Lower lobe of right lung (tissue), 2 donors: ENCODE results near the gene SLC35A4. TPM values are rescaled to one million over a fixed set of nuclear protein-coding genes. Genes with fewer than 3 reads are reported as not detected.

Experiments
- ATAC-seq, 2 donors: fragments of 200-7000 bp; cut with Tn5 transposase; one replicate each; pipeline ENCODE4 v1.9.1; 2020 to 2022; ENCODE audit warnings: mild to moderate bottlenecking in 2 of 2, moderate library complexity in 2 of 2
- DNase-seq: peaks from one replicate; pipeline ENCODE4 v3.0.0-alpha.2; 2020
- H3K27ac ChIP-seq: fragments of 200-600 bp; one replicate; pipeline ENCODE4 v1.8.0; 2022
- H3K27me3 ChIP-seq: fragments of 200-600 bp; one replicate; pipeline ENCODE4 v1.8.0; 2022; ENCODE audit warnings: low read depth
- H3K36me3 ChIP-seq: fragments of 200-600 bp; one replicate; pipeline ENCODE4 v1.8.0; 2022; ENCODE audit warnings: mild to moderate bottlenecking
- H3K4me1 ChIP-seq: fragments of 200-600 bp; one replicate; pipeline ENCODE4 v1.8.0; 2022
- H3K4me3 ChIP-seq: fragments of 200-600 bp; one replicate; pipeline ENCODE4 v1.8.0; 2022; ENCODE audit warnings: mild to moderate bottlenecking
- H3K9me3 ChIP-seq: fragments of 200-600 bp; one replicate; pipeline ENCODE4 v1.8.0; 2022
- intact Hi-C: fragments of 100-400 bp; cut with DNase I; formaldehyde crosslinking; loops from one replicate; pipeline ENCODE4 v1.11.0; 2022
- microRNA-seq: library from miRNA; unstranded; fragments of <30 nt; microRNA quantifications from one replicate; pipeline ENCODE4 v1.2.0, GENCODE V29; 2020; ENCODE audit warnings: borderline number of aligned reads
- total RNA-seq: library from RNA; stranded (reverse); fragmentation: NEBNext Ultra II Directional; extraction: Animal tissue kit (Norgen Biotek cat#: 25700); gene quantifications from one replicate; pipeline ENCODE4 v1.2.1, GENCODE V29; 2021
- TF ChIP-seq, protein P1 (sequence below): fragments of 200-600 bp; IDR thresholded peaks from one replicate; pipeline ENCODE4 v1.8.0; 2022; ENCODE audit warnings: antibody characterized with exemption, mild to moderate bottlenecking
- donor health status: DM: no; HTN: yes; CAD: no; lungs with severe emphysema.

SLC35A4 gene
- total RNA-seq, 1 donor from 2014 or later = 71.8 TPM

DNA sequence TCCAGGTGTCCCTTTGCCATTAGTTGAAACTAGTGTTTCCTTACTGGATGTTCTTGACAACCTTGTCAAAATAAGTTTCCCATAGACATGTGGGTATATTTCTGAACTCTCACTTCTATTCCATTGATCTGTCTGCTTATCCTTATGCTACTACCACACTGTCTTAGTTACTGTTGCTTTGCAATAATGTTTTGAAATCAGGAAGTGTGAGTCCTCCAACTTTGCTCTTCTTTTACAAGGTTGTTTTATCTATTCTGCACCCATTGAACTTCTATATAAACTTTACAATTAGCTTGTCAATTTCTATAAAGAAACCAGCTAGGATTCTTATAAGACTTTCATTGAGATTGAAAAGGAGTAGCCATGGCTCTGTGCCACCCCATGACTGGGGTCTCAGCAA, 44.1 kb downstream of the SLC35A4 start:
- no peak for DNase-seq
- Histone ChIP-seq H3K9me3 (no peaks in the 10 kb centered on the region), H3K36me3 (no peaks in the 10 kb centered on the region), H3K27me3 (no peaks in the 10 kb centered on the region), H3K27ac (peak overlapping the region; percentile 78), H3K4me1 (peaks cover 43% of the 10 kb centered on the region), H3K4me3 (no peak overlapping the region)
- ATAC-seq = peak; percentile 31 to 35
- TF ChIP-seq, protein P1, sequence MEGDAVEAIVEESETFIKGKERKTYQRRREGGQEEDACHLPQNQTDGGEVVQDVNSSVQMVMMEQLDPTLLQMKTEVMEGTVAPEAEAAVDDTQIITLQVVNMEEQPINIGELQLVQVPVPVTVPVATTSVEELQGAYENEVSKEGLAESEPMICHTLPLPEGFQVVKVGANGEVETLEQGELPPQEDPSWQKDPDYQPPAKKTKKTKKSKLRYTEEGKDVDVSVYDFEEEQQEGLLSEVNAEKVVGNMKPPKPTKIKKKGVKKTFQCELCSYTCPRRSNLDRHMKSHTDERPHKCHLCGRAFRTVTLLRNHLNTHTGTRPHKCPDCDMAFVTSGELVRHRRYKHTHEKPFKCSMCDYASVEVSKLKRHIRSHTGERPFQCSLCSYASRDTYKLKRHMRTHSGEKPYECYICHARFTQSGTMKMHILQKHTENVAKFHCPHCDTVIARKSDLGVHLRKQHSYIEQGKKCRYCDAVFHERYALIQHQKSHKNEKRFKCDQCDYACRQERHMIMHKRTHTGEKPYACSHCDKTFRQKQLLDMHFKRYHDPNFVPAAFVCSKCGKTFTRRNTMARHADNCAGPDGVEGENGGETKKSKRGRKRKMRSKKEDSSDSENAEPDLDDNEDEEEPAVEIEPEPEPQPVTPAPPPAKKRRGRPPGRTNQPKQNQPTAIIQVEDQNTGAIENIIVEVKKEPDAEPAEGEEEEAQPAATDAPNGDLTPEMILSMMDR = no peak
- intact Hi-C loops = no loop called here

DNA sequence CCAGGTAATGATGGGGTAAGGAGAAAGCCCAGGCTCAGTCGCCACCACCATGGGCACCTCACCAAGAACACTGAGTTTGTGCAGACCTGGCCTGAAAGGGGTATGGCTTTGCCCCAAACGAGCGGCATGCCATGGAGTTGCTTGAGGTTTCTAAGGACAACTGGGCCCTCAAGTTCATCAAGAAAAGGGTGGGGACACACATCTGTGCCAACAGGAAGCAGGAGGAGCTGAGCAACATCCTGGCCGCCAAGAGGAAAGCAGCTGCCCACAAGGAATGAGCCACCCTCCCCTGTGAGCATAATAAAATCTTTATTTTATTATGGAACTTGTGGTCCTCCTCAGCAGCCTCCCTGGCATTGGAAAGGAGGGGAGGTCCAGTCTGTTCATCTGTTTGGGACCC, 44.5 kb downstream of the SLC35A4 start:
- intact Hi-C loops = no loop called here
- no peaks in the 10 kb centered on the region for H3K9me3 ChIP-seq
- no peaks in the 10 kb centered on the region for H3K36me3 ChIP-seq
- DNase-seq (peak; percentile 70), ATAC-seq (peak; percentile 54 to 71)
- no peaks in the 10 kb centered on the region for H3K27me3 ChIP-seq
- TF ChIP-seq, protein P1 = no peak
- H3K4me1 ChIP-seq = peaks cover 43% of the 10 kb centered on the region
- H3K4me3 ChIP-seq = no peak overlapping the region
- peak overlapping the region; percentile 78 for H3K27ac ChIP-seq

DNA sequence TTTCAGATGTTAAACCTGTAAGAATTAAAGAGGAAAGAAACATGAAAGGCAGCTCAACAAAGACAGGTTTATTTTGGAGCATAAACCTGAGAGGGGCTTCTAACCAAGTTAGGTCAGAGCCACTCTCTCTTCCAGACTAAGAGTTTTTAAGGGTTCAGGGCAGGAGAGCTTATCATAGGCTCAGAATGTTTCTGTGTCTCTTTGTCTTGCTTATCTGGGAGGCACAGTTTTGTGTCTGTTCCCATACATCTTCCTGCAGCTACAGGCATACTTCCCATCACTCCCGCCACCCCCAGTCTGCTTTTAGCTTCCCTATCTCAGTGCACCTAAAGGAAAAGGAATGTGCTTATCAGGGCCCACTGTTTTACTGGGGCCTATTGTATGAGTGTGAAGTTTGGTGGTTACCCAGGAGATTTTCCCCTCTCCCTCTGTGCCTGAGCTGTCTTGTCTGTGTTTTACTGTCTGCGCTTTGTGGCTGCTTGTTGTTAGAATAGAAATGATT, 46.4 kb downstream of the SLC35A4 start:
- DNase-seq (no peak), ATAC-seq (no peak)
- TF ChIP-seq, protein P1 = no peak
- no peaks in the 10 kb centered on the region for H3K27me3 ChIP-seq
- H3K9me3 ChIP-seq = no peaks in the 10 kb centered on the region
- H3K36me3 ChIP-seq = no peaks in the 10 kb centered on the region
- intact Hi-C loops = no loop called here
- H3K4me1 ChIP-seq = peaks cover 43% of the 10 kb centered on the region
- H3K4me3 ChIP-seq = no peak overlapping the region
- H3K27ac ChIP-seq = peak overlapping the region; percentile 53

Small RNA genes within 50 kb of the gene (microRNA-seq; reads per million reads assigned to microRNA genes)
- gene MIR6831 = not detected

Other genes starting within 250 kb of the SLC35A4 start
- gene HBEGF, start 218.2 kb upstream of the SLC35A4 start, total RNA-seq = 43.2 TPM
- gene SLC4A9, start 204.6 kb upstream of the SLC35A4 start, total RNA-seq = 0.32 TPM
- 133 TPM for gene ANKHD1, start 163.0 kb upstream of the SLC35A4 start, total RNA-seq
- 19.3 TPM for gene EIF4EBP3, start 17.2 kb upstream of the SLC35A4 start, total RNA-seq
- gene SRA1, start 7.4 kb upstream of the SLC35A4 start, total RNA-seq = 21.4 TPM
- 25.1 TPM for gene APBB3, start 230 bp upstream of the SLC35A4 start, total RNA-seq
- 165 TPM for gene CD14, start 68.3 kb downstream of the SLC35A4 start, total RNA-seq
- 12.3 TPM for gene TMCO6, start 74.6 kb downstream of the SLC35A4 start, total RNA-seq
- 53.3 TPM for gene NDUFA2, start 82.8 kb downstream of the SLC35A4 start, total RNA-seq
- 78.5 TPM for gene IK, start 83.0 kb downstream of the SLC35A4 start, total RNA-seq
- gene WDR55, start 100.1 kb downstream of the SLC35A4 start, total RNA-seq = 22.4 TPM
- 1.2 TPM for gene DND1, start 108.7 kb downstream of the SLC35A4 start, total RNA-seq
- gene HARS1, start 126.5 kb downstream of the SLC35A4 start, total RNA-seq = 44.5 TPM
- 27.6 TPM for gene HARS2, start 126.6 kb downstream of the SLC35A4 start, total RNA-seq
- 42.9 TPM for gene ZMAT2, start 135.6 kb downstream of the SLC35A4 start, total RNA-seq
- not detected for gene PCDHA1, start 221.3 kb downstream of the SLC35A4 start, total RNA-seq
- gene PCDHA2, start 230.0 kb downstream of the SLC35A4 start, total RNA-seq = not detected
- gene PCDHA3, start 236.2 kb downstream of the SLC35A4 start, total RNA-seq = 0.77 TPM
- gene PCDHA4, start 242.2 kb downstream of the SLC35A4 start, total RNA-seq = 0.59 TPM